ENCODE data around the gene TECR. TPM values are rescaled to one million over a fixed set of nuclear protein-coding genes. Genes with fewer than 3 reads are reported as not detected.
"Not testable (repeated sequence)": the region's sequence is repeated elsewhere in the genome, so short reads cannot be mapped to it uniquely, and the experiment has no call there.

The TECR gene
- polyA plus RNA-seq, 1 donor, result 155 TPM

- DNase-seq, result no peak
Measured at GRCh38 chr19:14562660-14563589, 33.5 kb downstream of the TECR start.

GRCh38 chr19:14563590-14563926 is 34.2 kb downstream of the TECR start:
- no peak for DNase-seq

- no peak for DNase-seq
Measured at GRCh38 chr19:14563989-14564651, 34.7 kb downstream of the TECR start.

- DNase-seq, result not testable (repeated sequence)
Measured at GRCh38 chr19:14564652-14565297, 35.4 kb downstream of the TECR start.

- no peak for DNase-seq
Measured at GRCh38 chr19:14565298-14565679, 35.9 kb downstream of the TECR start.

- DNase-seq, result no peak
Measured at GRCh38 chr19:14565765-14566711, 36.6 kb downstream of the TECR start.

GRCh38 chr19:14566712-14567077 is 37.3 kb downstream of the TECR start:
- DNase-seq, result no peak

- DNase-seq, result no peak
Measured at GRCh38 chr19:14567079-14567478, 37.7 kb downstream of the TECR start.

- DNase-seq, result no peak
Measured at GRCh38 chr19:14570864-14571527, 41.6 kb downstream of the TECR start.

- DNase-seq, result peak; percentile 93
Measured at GRCh38 chr19:14571695-14572490, 42.5 kb downstream of the TECR start, which contains the start of gene NDUFB7. TSS of gene NDUFB7 (minus strand) at chr19:14572066. CDS start at chr19:14572000, 66 bp downstream.

- no peak for DNase-seq
Measured at GRCh38 chr19:14575428-14575980, 46.1 kb downstream of the TECR start.

- DNase-seq, result no peak
Measured at GRCh38 chr19:14576363-14576762, 47.0 kb downstream of the TECR start.

GRCh38 chr19:14577264-14577663 is 47.9 kb downstream of the TECR start:
- no peak for DNase-seq

- no peak for DNase-seq
Measured at GRCh38 chr19:14577885-14578427, 48.6 kb downstream of the TECR start.

- no peak for DNase-seq
Measured at GRCh38 chr19:14580623-14581237, 51.3 kb downstream of the TECR start.

- no peak for DNase-seq
Measured at GRCh38 chr19:14582894-14583340, 53.5 kb downstream of the TECR start, which contains the start of gene CLEC17A. TSS of gene CLEC17A (plus strand) at chr19:14583084. CDS start at chr19:14583161, 77 bp downstream.

- DNase-seq, result not testable (repeated sequence)
Measured at GRCh38 chr19:14584372-14584771, 55.0 kb downstream of the TECR start.

GRCh38 chr19:14585187-14585586 is 55.8 kb downstream of the TECR start:
- not testable (repeated sequence) for DNase-seq

- not testable (repeated sequence) for DNase-seq
Measured at GRCh38 chr19:14589433-14589832, 60.0 kb downstream of the TECR start.
